WTC11 (cell line): ENCODE results near the gene UBXN10. TPM values are rescaled to one million over a fixed set of nuclear protein-coding genes. Genes with fewer than 3 reads are reported as not detected.
A peak's percentile ranks its signal among the peaks of the same experiment; 100 is the strongest.
"Not testable (repeated sequence)": the region's sequence is repeated elsewhere in the genome, so short reads cannot be mapped to it uniquely, and the experiment has no call there.

Experiments
- ATAC-seq: fragments of 200-7000 bp; cut with Tn5 transposase; 2 replicates; pipeline ENCODE4 v1.10.0; 2021; ENCODE audit warnings: mild to moderate bottlenecking, moderate library complexity
- CTCF ChIA-PET: fragments of 300-600 bp; sonication (Branson Sonifier 250); formaldehyde crosslinking; loops from one replicate; lab custom pipeline; 2021; ENCODE audit warnings: antibody characterized with exemption; lab: Charles Lee
- POLR2A ChIA-PET: fragments of 350-600 bp; sonication (Branson Sonifier 250); formaldehyde crosslinking; loops from one replicate; lab custom pipeline; 2021; ENCODE audit warnings: antibody characterized with exemption; lab: Charles Lee
- DNase-seq: peaks from one replicate; pipeline ENCODE4 v3.0.0; 2021; ENCODE audit warnings: low spot score
- H3K27ac Mint-ChIP-seq: 2 replicates; pipeline ENCODE4 v1.8.0; 2021; ENCODE audit warnings: mixed read lengths
- H3K27me3 Mint-ChIP-seq: 2 replicates; pipeline ENCODE4 v1.8.0; 2021; ENCODE audit warnings: low read depth, mild to moderate bottlenecking, moderate library complexity, mixed read lengths
- H3K36me3 Mint-ChIP-seq: 2 replicates; pipeline ENCODE4 v1.8.0; 2021; ENCODE audit warnings: mixed read lengths
- H3K4me1 Mint-ChIP-seq: 2 replicates; pipeline ENCODE4 v1.8.0; 2022; ENCODE audit warnings: mixed read lengths
- H3K4me3 Mint-ChIP-seq: 2 replicates; pipeline ENCODE4 v1.8.0; 2021; ENCODE audit warnings: mild to moderate bottlenecking, moderate library complexity, mixed read lengths
- H3K9me3 Mint-ChIP-seq: 2 replicates; pipeline ENCODE4 v1.8.0; 2021; ENCODE audit warnings: mixed read lengths
- GABPB1 ChIP-seq: sonication (generic); formaldehyde crosslinking; IDR thresholded peaks from 2 replicates; pipeline ENCODE4 v1.8.1; 2023; ENCODE audit warnings: mild to moderate bottlenecking, missing genetic modification reagents
- NFATC4 ChIP-seq: fragments of 250-450 bp; sonication (Bioruptor Pico); IDR thresholded peaks from 2 replicates; pipeline ENCODE4 v1.9.0; 2021; ENCODE audit warnings: mild to moderate bottlenecking
- OVOL2 ChIP-seq: fragments of 250-450 bp; sonication (Bioruptor Pico); IDR thresholded peaks from 2 replicates; pipeline ENCODE4 v1.9.0; 2021; ENCODE audit warnings: mild to moderate bottlenecking, borderline replicate concordance
- SMAD4 ChIP-seq: sonication (generic); formaldehyde crosslinking; IDR thresholded peaks from 2 replicates; pipeline ENCODE4 v1.8.0; 2022; ENCODE audit warnings: mild to moderate bottlenecking, missing genetic modification reagents
- SP1 ChIP-seq: sonication (generic); formaldehyde crosslinking; conservative IDR thresholded peaks from 2 replicates; pipeline ENCODE4 v1.8.1; 2022; ENCODE audit warnings: missing genetic modification reagents
- TCF7 ChIP-seq: sonication (generic); formaldehyde crosslinking; IDR thresholded peaks from 2 replicates; pipeline ENCODE4 v1.8.0; 2022; ENCODE audit warnings: mild to moderate bottlenecking, low read depth, missing genetic modification reagents, moderate library complexity
- ZNF219 ChIP-seq: sonication (generic); formaldehyde crosslinking; IDR thresholded peaks from 2 replicates; pipeline ENCODE4 v1.8.0; 2023; ENCODE audit warnings: missing genetic modification reagents, mild to moderate bottlenecking, borderline replicate concordance
- ZNF396 ChIP-seq: fragments of 250-450 bp; sonication (Bioruptor Pico); IDR thresholded peaks from 2 replicates; pipeline ENCODE4 v1.8.0; 2021; ENCODE audit warnings: mild to moderate bottlenecking, moderate library complexity, borderline replicate concordance
- total RNA-seq: library from RNA; stranded (reverse); gene quantifications from 3 replicates; pipeline ENCODE4 v1.2.3, GENCODE V29; 2021
- TF ChIP-seq, protein P1 (sequence below): sonication (generic); formaldehyde crosslinking; IDR thresholded peaks from 2 replicates; pipeline ENCODE4 v1.8.0; 2022; ENCODE audit warnings: mild to moderate bottlenecking, missing genetic modification reagents
- TF ChIP-seq, protein P2 (sequence below): sonication (generic); formaldehyde crosslinking; IDR thresholded peaks from 2 replicates; pipeline ENCODE4 v1.8.1; 2023; ENCODE audit warnings: mild to moderate bottlenecking, missing genetic modification reagents
- TF ChIP-seq, protein P3 (sequence below): sonication (generic); formaldehyde crosslinking; IDR thresholded peaks from 2 replicates; pipeline ENCODE4 v1.8.1; 2023; ENCODE audit warnings: mild to moderate bottlenecking, moderate library complexity, missing genetic modification reagents
- TF ChIP-seq, protein P4 (sequence below): sonication (generic); formaldehyde crosslinking; IDR thresholded peaks from 2 replicates; pipeline ENCODE4 v1.8.1; 2023; ENCODE audit warnings: mild to moderate bottlenecking, missing genetic modification reagents

Gene UBXN10
- total RNA-seq, 1 experiment from 2014 or later = 0.52 TPM

DNA sequence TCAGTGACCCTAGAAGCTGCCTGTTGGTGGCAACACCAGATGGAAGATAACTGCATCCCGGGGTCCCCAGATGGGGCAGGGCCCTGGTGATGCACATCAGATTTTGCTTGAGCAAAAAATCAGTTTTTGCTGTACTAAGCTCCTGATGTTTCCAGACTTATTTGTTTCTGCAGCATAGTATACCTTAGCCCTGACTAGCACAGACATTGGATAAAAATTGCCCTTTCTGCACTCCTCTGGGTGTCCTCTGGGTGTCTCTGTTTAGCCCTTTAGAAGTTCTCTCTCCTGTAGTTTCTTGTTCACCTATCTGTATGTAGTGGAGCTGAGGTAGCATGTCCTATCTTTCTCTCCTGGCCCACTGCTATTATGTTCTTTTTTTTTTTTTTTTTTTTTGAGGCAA, 30.7 kb downstream of the UBXN10 start:
- CTCF ChIA-PET = interaction anchor here (0.6 to 3.5 kb wide), 22 partner anchors 10 to 276 kb away, joined by 3 to 13 read pairs (median 3); no protein-coding TSS in a partner anchor
- no peak for DNase-seq
- Mint-ChIP-seq H3K4me1 (peaks cover 20% of the 10 kb centered on the region), H3K9me3 (peaks cover 13% of the 10 kb centered on the region), H3K27me3 (peaks cover 3% of the 10 kb centered on the region; the same call in 1 of the 2 replicates), H3K36me3 (peaks cover 4% of the 10 kb centered on the region; the same call in 1 of the 2 replicates), H3K27ac (no peak overlapping the region), H3K4me3 (no peak overlapping the region)
- TF ChIP-seq, protein P1, sequence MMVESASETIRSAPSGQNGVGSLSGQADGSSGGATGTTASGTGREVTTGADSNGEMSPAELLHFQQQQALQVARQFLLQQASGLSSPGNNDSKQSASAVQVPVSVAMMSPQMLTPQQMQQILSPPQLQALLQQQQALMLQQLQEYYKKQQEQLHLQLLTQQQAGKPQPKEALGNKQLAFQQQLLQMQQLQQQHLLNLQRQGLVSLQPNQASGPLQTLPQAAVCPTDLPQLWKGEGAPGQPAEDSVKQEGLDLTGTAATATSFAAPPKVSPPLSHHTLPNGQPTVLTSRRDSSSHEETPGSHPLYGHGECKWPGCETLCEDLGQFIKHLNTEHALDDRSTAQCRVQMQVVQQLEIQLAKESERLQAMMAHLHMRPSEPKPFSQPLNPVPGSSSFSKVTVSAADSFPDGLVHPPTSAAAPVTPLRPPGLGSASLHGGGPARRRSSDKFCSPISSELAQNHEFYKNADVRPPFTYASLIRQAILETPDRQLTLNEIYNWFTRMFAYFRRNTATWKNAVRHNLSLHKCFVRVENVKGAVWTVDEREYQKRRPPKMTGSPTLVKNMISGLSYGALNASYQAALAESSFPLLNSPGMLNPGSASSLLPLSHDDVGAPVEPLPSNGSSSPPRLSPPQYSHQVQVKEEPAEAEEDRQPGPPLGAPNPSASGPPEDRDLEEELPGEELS = no peak
- TF ChIP-seq ZNF219 (CRISPR knock-in tag) (no peak), GABPB1 (no peak), ZNF396 (CRISPR knock-in tag) (no peak), SP1 (no peak), TCF7 (CRISPR knock-in tag) (no peak), OVOL2 (CRISPR knock-in tag) (no peak)
- TF ChIP-seq, protein P2, sequence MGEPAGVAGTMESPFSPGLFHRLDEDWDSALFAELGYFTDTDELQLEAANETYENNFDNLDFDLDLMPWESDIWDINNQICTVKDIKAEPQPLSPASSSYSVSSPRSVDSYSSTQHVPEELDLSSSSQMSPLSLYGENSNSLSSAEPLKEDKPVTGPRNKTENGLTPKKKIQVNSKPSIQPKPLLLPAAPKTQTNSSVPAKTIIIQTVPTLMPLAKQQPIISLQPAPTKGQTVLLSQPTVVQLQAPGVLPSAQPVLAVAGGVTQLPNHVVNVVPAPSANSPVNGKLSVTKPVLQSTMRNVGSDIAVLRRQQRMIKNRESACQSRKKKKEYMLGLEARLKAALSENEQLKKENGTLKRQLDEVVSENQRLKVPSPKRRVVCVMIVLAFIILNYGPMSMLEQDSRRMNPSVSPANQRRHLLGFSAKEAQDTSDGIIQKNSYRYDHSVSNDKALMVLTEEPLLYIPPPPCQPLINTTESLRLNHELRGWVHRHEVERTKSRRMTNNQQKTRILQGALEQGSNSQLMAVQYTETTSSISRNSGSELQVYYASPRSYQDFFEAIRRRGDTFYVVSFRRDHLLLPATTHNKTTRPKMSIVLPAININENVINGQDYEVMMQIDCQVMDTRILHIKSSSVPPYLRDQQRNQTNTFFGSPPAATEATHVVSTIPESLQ (CRISPR knock-in tag) = no peak
- TF ChIP-seq, protein P3, sequence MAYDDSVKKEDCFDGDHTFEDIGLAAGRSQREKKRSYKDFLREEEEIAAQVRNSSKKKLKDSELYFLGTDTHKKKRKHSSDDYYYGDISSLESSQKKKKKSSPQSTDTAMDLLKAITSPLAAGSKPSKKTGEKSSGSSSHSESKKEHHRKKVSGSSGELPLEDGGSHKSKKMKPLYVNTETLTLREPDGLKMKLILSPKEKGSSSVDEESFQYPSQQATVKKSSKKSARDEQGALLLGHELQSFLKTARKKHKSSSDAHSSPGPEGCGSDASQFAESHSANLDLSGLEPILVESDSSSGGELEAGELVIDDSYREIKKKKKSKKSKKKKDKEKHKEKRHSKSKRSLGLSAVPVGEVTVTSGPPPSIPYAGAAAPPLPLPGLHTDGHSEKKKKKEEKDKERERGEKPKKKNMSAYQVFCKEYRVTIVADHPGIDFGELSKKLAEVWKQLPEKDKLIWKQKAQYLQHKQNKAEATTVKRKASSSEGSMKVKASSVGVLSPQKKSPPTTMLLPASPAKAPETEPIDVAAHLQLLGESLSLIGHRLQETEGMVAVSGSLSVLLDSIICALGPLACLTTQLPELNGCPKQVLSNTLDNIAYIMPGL (CRISPR knock-in tag) = no peak
- POLR2A ChIA-PET = no interaction called here
- peak; percentile 54; the same call in 1 of the 2 replicates for ATAC-seq

DNA sequence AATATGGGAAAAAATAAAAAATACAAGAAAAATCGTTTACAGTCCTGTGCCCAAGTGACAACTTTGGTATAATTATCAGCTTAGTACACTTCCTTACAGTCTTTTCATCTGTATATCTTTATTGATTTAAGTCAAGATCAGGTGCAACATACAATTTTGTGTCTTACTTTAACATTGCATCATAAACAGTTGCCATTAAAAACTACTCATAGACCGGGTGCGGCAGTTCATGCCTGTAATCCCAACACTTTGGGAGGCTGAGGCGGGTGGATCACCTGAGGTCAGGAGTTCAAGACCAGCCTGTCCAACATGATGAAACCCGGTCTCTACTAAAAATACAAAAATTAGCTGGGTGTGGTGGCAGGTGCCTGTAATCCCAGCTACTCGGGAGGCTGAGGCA, 33.2 kb downstream of the UBXN10 start:
- ChIA-PET CTCF (interaction anchor here (0.9 to 1.5 kb wide), 3 partner anchors 142 to 274 kb away, joined by 3 read pairs; no protein-coding TSS in a partner anchor), POLR2A (interaction anchor here (0.6 kb wide), 1 partner anchor 300 kb away, joined by 9 read pairs; no protein-coding TSS in a partner anchor)
- peaks cover 22% of the 10 kb centered on the region for H3K27me3 Mint-ChIP-seq
- peaks cover 13% of the 10 kb centered on the region for H3K4me1 Mint-ChIP-seq
- H3K4me3 Mint-ChIP-seq, H3K36me3 Mint-ChIP-seq, ATAC-seq, DNase-seq, H3K27ac Mint-ChIP-seq: not testable (repeated sequence)
- H3K9me3 Mint-ChIP-seq = peaks cover 13% of the 10 kb centered on the region

DNA sequence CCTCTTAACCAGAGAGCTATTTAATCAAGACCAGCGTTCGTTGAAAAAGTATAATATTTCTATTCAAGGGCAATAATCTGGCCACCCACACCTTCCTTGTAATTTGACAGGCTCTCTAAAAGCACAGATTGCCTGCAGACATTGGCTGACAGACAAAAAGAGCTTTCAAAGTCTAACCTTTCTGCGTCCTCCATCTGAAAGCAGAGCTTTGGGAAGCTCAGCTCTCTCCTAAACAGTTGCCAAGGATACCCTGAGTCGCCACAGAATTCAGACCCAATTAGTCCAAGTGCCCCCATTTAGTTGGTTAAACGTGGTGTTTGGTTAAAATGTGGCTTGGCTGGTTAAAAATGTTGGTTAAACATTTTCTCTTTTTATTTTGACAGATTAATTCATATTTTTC, 34.1 kb downstream of the UBXN10 start:
- no peak for DNase-seq
- Mint-ChIP-seq H3K4me1 (peaks cover 14% of the 10 kb centered on the region), H3K27me3 (peaks cover 31% of the 10 kb centered on the region), H3K36me3 (peaks cover 4% of the 10 kb centered on the region; the same call in 1 of the 2 replicates)
- CTCF ChIA-PET = interaction anchor here (0.9 kb wide), 1 partner anchor 211 kb away, joined by 4 read pairs; no protein-coding TSS in a partner anchor
- no peak for ATAC-seq
- TF ChIP-seq SMAD4 (CRISPR knock-in tag) (no peak), NFATC4 (CRISPR knock-in tag) (no peak)
- TF ChIP-seq, protein P4, sequence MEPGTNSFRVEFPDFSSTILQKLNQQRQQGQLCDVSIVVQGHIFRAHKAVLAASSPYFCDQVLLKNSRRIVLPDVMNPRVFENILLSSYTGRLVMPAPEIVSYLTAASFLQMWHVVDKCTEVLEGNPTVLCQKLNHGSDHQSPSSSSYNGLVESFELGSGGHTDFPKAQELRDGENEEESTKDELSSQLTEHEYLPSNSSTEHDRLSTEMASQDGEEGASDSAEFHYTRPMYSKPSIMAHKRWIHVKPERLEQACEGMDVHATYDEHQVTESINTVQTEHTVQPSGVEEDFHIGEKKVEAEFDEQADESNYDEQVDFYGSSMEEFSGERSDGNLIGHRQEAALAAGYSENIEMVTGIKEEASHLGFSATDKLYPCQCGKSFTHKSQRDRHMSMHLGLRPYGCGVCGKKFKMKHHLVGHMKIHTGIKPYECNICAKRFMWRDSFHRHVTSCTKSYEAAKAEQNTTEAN (CRISPR knock-in tag) = no peak
- TF ChIP-seq, all 79 proteins: peak for 0
- Mint-ChIP-seq H3K4me3 (no peak overlapping the region), H3K9me3 (peaks cover 13% of the 10 kb centered on the region), H3K27ac (no peak overlapping the region)
- POLR2A ChIA-PET = no interaction called here
